ENCODE results near the gene MBD1.
"Not testable (repeated sequence)": the region's sequence is repeated elsewhere in the genome, so short reads cannot be mapped to it uniquely, and the experiment has no call there.

MBD1 gene, protein sequence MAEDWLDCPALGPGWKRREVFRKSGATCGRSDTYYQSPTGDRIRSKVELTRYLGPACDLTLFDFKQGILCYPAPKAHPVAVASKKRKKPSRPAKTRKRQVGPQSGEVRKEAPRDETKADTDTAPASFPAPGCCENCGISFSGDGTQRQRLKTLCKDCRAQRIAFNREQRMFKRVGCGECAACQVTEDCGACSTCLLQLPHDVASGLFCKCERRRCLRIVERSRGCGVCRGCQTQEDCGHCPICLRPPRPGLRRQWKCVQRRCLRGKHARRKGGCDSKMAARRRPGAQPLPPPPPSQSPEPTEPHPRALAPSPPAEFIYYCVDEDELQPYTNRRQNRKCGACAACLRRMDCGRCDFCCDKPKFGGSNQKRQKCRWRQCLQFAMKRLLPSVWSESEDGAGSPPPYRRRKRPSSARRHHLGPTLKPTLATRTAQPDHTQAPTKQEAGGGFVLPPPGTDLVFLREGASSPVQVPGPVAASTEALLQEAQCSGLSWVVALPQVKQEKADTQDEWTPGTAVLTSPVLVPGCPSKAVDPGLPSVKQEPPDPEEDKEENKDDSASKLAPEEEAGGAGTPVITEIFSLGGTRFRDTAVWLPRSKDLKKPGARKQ

DNA sequence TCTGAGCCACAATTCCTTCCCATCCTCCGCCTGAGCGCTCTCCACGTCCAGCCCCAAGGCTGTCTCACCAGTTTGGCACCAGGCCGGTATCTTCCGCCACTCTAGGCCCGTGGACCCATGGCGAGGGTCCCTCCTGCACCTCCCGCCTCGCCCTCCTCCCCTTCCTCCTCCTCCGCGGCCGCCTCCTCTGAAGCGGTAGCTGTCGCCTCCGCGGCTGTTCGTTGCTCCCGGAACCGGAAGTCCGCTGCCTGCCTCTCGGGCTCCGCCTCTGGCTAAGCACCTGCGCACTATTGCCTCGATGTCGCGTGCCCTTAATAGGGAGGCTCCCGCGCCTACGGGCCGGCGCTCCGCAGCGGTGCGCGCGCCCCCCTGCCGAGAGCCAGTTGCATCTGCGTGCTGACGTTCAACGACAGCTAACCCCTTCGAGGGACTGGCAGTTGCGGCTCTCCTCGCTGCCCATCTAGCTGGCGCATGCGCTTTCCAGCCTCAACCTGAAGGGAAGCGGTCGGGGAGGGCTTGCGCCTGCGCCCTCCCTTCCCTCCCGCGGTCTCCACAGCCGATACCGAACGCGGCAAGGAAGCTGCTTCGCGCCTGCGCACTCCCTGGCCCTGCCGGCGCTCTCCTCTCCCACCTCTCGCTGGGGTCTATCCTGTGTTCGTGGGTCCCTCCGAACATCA is at the start of gene MBD1:
MBD1 (minus strand) TSS at position 229 of the 677 bp plus-strand sequence. CDS start 1,531 bp downstream, outside the sequence.
- peak; percentile 95 for DNase-seq (ENCODE audit: low read depth)

DNA sequence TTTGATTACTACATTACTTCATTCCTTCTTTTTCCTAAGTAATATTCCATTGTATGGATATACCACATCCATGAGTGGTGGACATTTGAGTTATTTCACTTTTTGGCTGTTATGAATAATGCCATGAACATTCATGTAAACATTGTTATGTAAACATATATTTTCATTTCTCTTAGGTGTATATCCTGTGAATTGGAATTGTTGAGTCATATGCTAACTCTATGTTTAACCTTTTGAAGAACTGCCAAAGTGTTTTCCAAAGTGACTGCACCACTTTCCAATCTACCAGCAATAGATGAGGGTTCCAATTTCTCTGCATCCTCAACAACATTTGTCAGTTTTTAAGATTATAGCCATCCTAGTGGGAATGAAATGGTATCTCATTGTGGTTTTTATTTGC is 48.9 kb upstream of the MBD1 start:
- no peak for DNase-seq (ENCODE audit: low read depth)

DNA sequence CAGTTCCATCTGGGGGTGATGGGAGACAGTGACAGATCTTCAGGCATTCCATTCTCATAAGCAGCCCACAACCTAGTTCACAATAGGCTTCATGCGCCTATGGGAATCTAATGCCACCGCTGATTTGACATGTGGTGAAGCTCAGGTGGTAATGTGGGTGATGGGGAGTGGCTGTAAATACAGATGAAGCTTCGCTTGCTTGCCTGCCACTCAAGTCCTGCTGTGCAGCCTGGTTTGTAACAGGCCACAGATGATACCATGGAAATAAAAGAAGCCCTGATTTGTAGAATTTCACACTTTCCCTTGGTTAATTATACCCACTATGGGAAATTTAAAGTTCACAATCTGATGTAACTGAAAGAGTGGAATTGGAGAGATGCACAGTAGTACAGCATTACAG is 46.7 kb upstream of the MBD1 start:
- no peak for DNase-seq (ENCODE audit: low read depth)

DNA sequence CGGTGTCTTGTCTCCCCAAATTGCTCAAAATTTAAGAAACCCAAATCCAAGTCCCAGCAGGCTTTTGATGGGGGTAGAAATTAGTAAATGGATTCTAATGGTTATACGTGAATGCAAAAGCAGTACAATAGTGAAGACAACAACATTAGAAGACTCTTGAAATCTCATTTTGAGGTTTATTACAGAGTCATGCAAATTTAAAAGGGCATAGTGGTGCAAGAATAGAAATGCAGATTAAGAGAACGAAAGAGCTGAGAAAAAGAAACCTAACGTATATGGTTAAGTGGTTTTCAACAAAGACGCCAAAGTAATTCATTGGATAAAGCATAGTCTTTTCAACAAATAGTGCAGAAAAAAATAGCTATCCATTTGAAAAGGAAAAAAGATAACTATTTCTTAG is 39.4 kb upstream of the MBD1 start:
- DNase-seq (ENCODE audit: low read depth) = no peak

DNA sequence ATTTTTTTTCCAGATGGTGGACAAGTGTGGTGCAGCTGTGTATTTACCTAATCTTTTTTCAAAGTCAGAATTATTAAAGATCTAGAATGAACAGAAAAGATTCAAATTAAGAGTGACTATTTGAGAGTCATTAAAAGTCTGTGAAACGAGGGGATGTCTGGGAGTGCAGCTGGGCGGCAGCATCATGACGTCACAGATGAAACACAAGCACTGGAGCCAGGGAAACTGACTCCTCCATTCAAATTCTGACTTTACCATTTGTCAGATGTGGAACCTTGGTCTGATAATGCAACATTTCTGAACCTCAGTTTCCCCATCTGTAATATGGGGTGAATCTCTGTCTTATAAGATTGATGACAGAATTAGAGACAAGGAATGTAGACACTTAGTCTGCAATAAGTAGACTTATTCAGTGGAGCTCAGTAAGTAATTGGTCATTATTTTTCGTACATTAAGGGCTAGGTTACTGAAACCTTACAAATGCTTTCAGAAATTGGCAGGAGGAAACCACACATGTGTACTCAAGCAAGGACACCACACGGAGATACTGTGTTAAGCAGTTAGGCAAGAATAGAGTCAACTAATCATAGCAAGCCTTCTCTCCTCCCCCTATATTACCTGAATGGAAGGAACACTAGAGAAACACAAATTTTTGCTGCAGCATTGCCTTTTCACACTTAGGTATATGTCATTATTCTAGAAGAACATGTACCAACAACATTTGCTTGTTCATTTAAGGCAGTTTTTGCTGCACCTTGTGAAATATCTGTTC is 34.0 kb upstream of the MBD1 start:
- no peak for DNase-seq (ENCODE audit: low read depth)

DNA sequence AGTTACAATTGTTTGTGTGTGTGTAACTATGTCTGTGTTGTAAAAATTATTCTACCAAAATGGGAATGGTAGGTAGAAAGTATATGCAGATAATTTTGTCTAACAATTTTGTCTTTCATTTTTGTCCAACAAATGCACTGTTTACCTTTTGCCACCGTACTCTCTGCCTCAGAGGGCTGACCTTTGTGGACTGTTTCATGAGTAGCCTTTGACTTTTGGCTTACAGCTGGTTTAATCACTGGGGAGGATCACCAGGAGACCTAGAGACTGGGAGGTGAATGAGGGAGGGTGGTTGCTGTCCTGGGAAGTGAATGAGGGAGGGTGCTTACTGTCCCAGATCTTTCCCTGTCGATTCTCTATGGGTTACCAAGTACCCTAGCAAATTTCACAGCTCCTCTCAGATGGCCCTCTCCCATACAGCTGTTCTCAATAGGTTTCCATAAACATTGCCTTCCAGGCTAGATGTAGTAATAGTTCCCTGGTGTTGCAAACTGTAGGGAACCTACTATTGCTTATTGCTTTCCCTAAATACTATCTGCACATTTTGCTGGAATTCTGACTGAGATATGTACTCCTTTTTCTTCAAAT is 32.6 kb upstream of the MBD1 start:
- no peak for DNase-seq (ENCODE audit: low read depth)

DNA sequence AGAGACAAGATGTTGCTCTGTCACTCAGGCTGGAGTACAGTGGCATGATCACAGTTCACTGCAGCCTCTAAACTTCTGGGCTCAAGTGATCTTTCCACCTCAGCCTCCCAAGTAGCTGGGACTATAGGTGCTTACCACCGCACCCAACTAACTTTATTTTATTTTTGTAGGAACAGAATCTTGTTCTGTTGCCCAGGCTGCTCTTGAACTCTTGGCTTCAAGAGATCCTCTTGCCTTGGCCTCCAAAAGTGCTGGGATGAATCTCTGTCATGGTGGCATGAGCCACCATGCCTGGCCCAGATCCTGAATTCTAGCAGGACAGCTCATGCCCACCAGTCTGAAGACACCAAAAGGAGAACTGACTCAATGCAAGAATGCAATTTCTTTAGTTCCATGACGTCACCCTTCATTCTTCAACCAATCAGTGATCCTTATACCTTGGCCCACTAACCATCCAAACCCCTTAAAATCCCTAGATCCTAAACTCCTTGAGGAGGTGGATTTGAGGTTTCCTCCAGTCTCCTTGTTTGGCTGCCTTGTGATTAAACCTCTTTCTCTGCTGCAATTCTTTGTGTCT is 31.8 kb upstream of the MBD1 start:
- no peak for DNase-seq (ENCODE audit: low read depth)

DNA sequence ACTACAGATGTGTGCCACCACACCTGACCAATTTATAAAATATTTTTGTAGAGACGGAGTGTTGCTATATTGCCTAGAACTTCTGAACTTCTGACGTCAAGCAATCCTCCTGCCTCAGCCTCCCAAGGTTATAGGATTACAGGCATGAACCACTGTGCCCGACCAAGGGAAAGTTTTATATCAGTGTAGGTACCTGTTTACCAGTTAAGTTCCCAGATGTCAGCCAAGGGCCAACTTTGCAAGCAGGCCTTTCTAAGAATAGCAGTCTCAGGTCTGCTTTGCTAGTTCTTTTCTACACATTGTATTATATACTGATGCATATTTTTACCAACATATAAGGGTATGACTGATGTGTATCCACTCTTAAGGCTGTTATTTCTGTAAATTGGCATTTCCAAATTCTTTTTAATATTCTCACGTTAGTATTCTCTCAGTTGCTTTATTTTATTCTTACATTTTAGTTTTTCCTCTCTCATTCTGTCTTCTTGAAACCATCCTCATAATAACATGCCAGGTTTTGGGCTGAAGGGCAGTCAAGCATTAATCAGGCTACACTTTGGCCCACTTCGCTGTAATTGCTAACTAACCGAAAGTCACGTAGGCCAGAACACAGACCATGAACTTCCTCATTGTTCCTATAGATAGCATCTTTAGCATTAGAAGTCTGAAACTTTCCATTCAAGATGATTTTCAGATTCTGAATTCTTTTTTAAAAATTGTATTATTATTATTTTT is 31.1 kb upstream of the MBD1 start:
- DNase-seq (ENCODE audit: low read depth) = no peak

DNA sequence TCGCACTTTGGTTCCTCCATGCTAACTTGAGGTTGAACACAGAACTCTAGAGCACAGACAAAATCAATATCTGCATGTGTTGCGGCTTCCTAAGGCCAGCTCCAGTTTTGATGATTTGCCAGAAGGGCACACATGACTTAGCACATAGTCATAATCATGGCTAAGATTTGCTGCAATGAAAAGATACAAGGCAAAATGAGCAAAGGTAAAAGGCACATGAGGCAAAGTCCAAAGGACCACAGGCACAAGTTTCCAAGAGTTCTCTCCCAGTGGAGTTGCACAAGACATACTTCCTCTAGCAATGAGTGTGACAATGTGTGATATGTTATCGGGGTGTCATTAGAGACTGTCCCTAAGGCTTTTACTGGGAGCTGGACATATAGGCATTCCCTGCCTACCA is 30.3 kb upstream of the MBD1 start:
- no peak for DNase-seq (ENCODE audit: low read depth)

DNA sequence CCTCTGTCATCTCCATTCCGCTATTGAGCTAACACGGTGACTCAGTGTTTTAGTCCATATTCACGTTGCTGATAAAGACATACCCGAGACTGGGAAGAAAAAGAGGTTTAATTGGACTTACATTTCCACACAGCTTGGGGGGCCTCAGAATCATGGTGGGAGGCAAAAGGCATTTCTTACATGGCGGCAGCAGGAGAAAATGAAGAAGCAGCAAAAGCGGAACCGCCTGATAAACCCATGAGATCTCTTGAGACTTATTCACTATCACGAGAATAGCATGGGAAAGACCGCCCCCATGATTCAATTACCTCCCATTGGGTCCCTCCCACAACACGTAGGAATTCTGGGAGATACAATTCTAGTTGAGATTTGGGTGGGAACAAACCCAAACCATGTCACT is 28.8 kb upstream of the MBD1 start:
- DNase-seq (ENCODE audit: low read depth) = no peak

DNA sequence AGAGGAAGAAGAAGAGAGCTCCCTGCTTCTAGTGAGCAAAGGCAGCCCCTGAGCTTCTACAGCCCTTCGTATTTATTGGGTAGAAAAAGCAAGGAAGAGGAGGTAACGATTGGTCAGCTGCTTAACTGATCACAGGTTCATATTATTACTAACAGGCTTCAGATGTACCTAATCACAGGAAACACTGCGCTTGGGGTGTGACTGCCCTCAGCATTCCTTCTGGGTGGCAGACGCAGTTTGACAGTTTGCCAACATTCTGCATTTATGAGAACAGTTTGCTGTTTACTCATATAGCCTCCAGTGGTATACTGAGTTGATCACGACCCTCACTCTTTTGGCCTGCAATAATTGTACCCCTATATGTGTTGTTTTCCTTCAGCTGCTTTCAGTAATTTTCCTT is 27.5 kb upstream of the MBD1 start:
- not testable (repeated sequence) for DNase-seq (ENCODE audit: low read depth)

DNA sequence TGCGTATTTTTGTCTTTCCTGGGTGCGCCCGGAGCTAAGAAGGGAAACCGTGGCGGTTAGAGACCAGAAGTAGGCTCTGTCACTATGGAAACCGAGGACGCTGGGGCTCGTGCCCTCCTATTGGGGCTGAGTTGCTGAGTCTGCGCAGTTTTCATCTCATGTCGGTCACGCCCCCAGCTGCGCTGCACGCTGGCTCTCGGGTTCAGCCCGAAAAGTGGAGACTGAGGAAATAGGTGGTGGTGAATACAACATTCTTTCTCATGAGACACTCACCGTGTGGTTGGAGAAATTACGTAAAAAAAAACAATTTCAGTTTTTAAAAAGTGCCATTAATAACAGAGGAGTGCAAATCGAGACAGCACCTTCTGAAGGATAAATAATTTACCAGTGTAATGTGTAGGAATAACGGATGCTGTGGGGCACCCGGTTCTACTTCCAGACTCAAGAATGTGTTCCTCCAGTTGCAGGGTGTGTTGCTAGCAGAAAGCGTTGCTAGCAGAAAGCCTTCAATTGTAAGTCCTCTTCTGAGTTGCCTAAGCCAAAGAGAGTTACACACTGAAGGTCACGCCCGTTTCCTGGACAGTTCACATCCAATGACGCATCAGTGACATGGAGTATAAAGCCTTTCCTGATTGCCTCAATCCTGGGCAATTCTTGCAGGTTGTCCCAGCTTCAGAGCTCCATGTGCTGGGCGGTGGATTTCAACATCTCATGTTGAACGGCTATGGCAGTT is 26.6 kb upstream of the MBD1 start:
- peak; percentile 77 for DNase-seq (ENCODE audit: low read depth)

DNA sequence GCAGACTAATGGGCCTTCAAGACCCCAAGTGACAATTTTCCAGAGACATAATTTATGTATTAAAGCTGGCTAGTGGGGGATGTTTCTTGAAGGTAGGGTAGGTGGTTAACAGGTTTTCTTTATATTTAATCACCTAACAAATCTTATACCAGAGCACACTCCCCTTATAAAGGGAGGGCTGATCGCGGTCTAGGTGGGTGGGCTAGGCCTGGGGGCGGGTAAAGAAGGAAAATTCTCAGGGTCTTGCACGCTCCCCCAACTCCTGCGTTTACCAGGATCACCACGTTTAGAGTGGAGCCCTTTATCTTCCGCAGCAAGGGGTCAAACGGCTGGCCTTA is 26.0 kb upstream of the MBD1 start:
- no peak for DNase-seq (ENCODE audit: low read depth)

DNA sequence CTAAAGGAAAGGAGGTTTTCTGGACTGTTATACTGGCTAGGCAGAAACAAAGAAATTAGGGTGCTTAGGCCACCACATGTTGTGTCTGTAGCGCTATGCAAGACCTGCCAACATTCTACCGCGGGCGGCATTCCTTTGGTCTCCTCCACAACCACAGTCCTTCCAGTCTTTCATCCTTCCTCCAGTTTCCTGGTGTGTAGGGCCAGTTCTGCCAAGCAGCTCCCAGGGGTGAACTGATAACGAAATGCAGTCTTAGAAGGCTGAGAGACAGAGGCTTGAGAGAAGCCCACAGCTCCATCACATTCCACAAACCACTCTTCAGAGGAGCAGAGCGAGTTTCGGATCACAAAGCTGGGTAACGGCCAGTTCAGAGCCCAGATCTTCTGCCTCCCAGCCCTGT is 25.6 kb upstream of the MBD1 start:
- DNase-seq (ENCODE audit: low read depth) = no peak

DNA sequence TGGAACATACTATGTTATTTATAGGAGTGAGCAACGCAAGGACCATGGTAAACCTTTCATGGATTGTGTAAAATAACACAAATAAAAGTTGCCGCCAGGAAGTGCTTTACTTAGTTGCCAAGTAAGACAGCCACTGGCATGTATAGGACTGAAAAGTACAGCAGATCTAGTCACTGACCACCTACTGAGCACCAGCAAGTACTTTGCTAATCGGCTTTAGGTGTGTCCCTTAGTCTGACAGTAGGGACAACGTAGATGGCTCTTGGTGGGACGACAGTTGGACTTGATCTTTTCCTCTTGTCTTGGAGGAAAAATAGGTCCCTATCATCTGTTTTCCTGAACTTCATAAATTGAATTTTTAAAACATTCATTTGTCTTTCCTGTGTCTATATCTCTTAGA is 19.8 kb upstream of the MBD1 start:
- DNase-seq (ENCODE audit: low read depth) = no peak

DNA sequence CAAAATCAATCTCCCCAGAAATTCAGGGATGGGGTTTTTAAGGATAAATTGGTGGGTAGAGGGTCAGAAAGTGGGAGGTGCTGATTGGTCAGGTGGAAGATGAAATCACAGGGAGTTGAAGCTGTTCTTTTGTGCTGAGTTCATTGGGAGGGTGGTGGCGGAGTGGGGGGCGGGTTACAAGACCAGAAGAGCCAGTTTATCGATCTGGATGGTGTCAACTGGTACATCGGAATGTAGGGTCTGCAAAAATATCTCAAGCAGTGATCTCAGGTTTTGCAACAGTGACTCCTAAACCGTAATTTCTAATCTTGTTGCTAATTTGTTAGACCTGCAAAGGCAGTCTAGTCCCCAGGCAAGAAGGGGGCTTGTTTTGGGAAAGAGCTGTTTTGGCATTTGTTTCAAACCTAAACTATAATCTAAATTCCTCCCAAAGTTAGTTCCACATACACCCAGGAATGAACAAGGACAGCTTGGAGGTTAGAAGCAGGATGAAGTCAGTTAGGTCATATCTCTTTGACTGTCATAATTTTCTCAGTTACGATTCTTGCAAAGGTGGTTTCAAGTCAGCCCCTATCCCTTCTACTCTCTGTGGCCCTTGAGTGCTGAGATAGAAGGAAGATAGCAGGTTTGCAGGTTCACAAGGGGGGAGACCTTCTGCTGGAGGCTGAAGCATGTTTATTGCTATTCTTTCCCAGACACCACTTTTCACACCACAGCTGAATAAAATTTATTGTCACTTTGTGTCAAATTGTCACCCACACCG is 18.5 kb upstream of the MBD1 start:
- DNase-seq (ENCODE audit: low read depth) = no peak

DNA sequence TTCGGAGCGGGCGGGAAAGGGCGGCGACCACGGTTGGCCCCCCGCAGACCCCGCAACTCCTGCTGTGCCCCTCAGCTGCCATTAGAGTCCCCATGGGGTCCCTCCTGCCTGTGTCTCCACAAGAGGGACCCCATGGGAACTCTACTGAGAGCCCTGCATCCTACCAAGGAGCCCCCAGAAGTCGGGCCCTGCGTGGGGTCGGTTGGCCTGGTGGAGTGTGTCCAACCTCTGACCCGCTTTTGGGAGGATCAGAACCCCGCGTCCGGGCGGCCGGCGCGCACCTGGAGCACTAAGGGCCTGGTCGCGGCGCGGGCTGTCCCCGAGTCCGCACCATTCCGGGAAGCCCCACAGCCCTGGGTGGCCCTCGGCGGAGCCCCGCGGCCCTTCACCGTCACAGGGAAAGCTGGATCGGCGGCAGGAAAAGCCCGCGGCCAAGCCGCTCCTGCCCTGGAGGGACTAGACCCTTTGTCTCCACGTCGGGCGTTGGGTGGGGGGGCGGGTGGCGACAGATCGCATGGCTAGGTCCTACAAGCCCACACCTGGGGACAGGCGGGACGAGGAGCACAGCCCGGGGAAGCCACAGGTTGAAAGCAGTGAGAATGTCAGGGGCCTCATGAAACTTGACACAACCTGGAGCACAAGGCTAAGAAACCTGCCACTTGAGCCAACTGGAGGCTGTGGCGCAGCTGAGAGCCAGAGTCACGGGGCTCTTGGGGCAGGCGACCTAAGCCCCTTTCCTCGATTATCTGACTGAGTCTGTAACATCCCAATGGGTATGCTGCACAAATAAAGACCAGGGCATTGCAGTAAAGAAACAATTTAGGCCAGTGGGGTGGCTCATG is 17.3 kb upstream of the MBD1 start:
- no peak for DNase-seq (ENCODE audit: low read depth)

DNA sequence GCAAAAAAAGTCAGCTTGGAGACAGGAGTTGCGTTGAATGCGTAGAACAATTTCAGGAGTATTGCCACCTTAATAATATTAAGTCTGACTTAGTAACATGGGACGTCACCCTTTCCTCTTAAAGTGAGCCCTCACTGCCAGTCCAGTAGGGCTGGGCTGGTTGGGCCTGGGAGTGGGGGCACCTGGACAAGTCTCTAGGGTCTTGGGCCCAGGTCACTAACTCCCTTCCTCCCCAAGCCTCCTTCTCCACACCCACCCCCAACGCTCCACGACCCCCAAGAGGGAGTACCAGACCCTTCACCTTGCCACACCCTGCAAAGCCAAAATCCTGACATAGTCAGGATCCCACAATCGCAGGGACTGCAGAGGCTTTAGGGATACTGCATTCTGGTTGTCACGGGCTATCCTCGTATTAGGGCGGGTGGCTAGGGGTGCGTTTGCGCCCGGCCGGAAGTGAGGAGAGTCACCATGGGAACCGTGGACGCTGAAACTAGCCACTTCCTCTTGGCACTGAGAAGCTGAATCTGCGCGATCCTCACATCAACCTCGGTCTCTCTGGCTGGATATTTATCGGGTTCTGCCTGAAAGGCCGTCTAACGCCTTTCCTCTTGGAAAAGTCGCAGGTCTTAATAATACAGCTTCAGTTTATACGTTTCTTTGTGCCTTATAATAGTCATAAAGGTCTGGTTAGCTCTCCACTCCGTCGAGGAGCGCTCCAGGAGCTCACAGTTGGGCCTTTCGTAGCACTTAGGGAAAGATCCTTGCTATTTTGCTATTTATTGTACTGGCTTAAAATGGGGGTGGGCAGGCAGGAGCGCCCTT is 16.5 kb upstream of the MBD1 start:
- peak; percentile 41 for DNase-seq (ENCODE audit: low read depth)

Measured in activated T-helper 9 cell treated with anti-CD3 and anti-CD28 coated beads, Interleukin-2, amount 50 U/mL, for 16 hours (primary cell).